HG03064 (cell line): ENCODE measurements around the gene SH2D4B.
A peak's percentile ranks its signal among the peaks of the same experiment; 100 is the strongest.
"Not testable (repeated sequence)": the region's sequence is repeated elsewhere in the genome, so short reads cannot be mapped to it uniquely, and the experiment has no call there.

ENCODE experiments used
- ATAC-seq: cut with Tn5 transposase; IDR thresholded peaks from one replicate; pipeline ENCODE4 v1.9.1; 2021; ENCODE audit warnings: low read depth; ENCODE audit not compliant: unreplicated experiment

The SH2D4B gene

GRCh38 chr10:80523773-80524172, 13.9 kb upstream of the SH2D4B start:
- ATAC-seq: no peak

DNA sequence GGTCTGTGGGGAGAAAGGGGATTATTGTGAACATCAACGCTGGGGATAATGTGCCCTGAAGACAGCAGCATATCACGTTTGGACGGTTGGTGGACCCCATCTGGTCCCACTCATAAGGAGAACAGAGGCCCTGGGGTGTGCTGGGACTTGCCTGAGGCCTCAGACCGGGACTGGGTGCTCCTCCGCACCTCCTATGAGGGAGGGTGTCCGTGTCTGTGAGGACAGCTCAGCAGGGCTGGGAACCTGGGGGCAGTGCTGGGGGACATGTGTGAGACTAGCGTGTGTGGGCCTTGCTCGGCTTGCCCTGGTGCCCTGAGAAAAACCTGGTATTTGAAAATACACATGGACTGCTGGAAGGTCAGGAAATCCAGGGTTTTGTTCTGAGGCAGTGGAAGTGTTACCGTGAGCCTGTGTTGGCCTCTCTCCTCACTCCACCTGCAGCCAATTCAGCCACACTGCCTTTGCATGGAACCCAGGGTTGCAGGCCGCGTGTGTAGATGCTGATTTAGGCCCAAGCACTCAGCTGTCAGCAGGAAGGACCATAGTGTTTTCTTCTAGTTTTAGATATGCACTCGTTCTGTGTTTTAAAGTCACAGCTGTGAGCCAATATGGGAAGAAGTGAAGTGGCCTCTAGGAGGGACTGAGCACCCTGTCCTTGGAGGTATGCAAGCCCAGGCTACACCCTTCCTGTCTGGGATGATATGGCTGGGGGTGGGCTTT, 13.4 kb upstream of the SH2D4B start:
- no peak for ATAC-seq

GRCh38 chr10:80526218-80526617, 11.5 kb upstream of the SH2D4B start:
- no peak for ATAC-seq

GRCh38 chr10:80526742-80527141, 11.0 kb upstream of the SH2D4B start:
- ATAC-seq: no peak

DNA sequence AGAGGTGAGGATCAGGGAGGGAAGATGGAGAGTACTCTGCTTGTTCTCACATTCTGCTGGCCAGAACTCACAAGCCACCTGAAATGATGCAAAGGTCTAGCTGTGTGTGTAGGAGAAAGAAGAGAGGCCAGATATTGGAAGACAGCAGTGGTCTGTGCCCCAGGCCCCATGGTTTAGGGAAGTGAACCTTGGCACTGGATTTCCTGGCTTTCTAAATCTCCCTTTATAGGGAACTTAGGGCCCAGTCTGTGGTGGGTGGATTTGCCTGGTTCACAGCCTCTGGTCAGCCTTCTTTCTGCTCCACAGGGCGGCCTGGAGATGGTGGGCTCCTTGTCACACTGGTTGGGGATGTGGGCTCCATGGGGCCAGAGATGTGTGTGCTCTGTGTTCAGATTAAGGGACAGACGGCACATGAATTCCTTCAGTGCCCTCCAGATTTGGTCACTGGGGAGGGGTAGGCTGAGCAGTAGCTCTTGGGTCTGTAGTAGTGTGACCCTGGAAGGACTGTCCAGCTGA, 9.5 kb upstream of the SH2D4B start:
- no peak for ATAC-seq

- ATAC-seq: no peak
Measured at GRCh38 chr10:80528901-80529300, 8.8 kb upstream of the SH2D4B start.

DNA sequence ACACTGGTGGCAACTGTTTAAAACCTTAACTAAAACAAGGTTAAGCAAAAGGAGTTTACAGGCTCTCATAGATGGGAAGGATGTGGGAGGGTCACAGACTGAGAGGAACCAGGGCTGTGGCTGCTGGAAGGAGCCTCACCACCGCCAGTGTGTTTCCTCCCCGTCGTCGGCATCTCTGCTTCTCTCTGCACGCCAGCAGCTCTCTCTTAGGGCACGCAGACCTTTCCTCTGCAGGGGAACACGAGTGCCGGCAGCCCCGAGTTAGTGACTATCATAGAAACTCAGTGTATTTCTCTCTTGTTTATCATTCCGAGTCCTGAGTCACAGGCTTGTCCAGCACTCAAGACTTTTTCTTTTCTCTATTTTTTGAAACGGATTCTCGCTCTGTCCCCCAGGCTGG, 8.1 kb upstream of the SH2D4B start:
- no peak for ATAC-seq

- peak; percentile 59 for ATAC-seq
Measured at GRCh38 chr10:80530251-80530650, 7.5 kb upstream of the SH2D4B start.

GRCh38 chr10:80530816-80531215, 6.9 kb upstream of the SH2D4B start:
- no peak for ATAC-seq

GRCh38 chr10:80532571-80532970, 5.1 kb upstream of the SH2D4B start:
- ATAC-seq: no peak

GRCh38 chr10:80534059-80534458, 3.6 kb upstream of the SH2D4B start:
- ATAC-seq: not testable (repeated sequence)

DNA sequence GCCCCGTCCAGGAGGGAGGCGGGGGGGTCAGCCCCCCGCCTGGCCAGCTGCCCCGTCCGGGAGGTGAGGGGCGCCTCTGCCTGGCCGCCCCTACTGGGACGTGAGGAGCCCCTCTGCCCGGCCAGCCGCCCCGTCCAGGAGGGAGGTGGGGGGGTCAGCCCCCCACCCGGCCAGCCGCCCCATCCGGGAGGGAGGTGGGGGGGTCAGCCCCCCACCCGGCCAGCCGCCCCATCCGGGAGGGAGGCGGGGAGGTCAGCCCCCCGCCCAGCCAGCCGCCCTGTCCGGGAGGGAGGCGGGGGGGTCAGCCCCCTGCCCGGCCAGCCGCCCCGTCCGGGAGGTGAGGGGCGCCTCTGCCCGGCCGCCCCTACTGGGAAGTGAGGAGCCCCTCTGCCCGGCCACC, 3.1 kb upstream of the SH2D4B start:
- ATAC-seq: not testable (repeated sequence)

DNA sequence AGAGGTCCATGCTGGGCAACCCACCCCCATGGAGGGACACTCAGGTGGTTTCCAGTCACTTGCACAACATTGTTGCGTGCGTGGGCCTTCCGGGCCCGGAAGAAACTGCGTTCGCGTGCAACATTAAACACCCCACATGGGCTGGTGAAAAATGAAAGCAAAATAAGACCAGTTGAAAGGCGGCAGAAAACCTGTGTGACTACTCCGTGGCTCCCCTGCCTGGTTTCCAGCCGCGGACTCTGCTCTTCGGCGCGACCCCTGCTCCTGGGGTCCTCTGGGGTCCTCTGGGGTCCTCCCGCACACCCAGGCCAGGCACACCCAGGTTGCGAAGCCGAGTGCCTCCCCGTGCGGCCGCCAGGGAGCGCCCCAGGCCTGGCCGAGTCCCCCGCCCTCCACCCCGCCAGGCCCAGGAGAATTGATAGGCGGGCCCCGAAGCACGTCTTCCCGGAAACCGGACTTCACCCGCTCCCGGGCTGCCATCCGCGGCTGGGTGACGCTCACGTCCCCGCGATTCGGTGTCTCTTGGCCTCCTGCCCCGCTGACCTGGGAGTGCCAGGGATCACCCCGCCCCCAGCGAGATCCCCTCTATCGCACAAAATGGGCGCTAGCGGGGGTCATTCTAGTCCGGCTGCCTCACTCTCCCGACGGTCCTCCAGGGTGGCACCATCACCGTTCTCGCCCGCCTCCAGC, 1.9 kb upstream of the SH2D4B start:
- peak; percentile 87 for ATAC-seq

DNA sequence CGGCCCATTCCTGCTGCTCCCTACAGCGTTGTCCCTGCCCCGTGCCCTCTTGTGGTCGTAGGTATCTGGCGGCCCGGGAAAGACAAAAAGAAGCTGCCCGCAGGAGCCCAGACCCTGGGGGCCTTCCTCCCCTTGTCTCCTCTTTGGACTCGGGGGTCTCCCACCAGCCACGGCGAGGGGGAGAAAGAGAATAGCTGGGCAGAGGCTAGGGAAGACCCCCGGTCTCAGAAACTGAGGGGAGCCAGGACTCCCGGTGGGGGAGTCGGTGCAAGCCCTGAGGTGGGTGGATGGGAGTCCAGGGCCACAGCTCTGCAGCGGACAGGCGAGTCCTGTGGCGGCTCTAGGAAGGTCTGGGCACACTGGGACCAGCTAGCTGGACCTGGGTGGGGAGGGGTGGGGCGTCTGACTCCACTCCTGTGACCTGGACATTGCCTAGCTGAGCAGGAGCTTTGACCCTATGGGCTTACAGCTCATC, 1.3 kb upstream of the SH2D4B start:
- ATAC-seq: no peak

- ATAC-seq: no peak
Measured at GRCh38 chr10:80537086-80537735, 491 bp upstream of the SH2D4B start.

- no peak for ATAC-seq
Measured at GRCh38 chr10:80538481-80539185, 931 bp downstream of the SH2D4B start.

DNA sequence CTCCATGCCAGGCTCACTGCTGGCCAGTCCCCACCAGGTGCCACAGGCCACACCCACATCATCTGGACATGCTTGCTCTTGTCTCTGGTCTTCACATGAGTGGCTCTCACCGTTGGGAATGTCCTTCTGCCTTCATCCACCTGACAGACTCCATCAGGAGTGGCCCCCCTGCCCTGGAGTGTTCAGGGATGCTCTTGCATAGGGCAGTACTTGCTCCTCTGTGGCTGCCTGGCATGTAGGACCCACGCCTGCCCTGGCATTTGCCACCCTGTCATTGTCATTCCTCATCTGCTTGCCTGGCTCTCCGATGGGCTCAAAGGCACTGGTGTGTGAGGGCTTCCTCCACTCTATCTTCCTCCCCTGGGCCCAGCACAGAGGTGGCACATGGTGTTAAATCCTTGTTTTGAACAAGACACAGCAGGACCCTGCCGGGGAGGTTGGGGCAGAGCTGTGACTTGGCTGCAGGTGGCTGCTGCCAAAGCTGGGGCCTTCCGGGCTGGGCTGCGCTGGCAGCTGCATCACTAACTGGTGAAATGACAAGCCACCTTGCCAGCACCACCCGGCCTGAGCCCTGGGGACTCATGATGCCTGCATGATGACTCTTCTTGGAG, 1.8 kb downstream of the SH2D4B start:
- no peak for ATAC-seq

DNA sequence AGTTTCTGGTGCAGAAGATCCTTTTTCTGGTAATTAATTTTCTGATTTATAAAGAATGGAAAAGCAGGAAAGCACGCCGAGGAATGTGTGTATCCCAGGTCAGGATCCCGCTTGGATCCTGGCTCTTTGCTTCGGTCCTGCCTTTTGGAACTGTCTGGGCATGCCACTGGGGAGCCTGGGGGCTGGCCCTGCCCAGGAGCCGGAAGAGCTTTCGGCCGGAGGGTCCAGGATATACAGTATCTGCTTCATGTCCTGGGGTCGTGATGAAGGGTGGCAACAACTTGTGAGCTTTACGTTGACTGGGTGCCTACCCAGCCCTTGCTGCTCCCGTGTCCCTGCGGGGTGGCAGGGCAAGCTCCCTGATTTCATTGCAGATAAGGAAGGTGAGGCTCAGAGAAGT, 2.4 kb downstream of the SH2D4B start:
- no peak for ATAC-seq

DNA sequence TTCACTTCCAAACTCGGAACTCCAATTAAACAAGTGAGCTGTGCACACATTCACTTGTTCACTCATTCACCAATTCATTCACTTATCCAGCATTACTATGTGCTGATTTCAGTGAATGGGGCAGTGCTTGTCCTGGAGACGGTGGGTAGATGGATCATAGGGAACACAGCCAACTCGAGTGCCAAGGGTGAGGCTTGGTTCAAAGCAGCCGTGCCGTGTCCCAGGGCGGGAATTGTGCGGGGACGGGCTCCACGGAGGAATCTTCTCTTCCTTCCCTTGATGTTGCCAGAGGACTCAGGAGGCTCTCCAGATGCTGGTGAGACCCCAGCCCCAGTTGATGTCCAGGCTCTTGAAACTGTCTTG, 2.9 kb downstream of the SH2D4B start:
- ATAC-seq: no peak

GRCh38 chr10:80540981-80541750, 3.5 kb downstream of the SH2D4B start:
- peak; percentile 54 for ATAC-seq
